ENCODE measurements around the gene CACNA2D3.

DNA sequence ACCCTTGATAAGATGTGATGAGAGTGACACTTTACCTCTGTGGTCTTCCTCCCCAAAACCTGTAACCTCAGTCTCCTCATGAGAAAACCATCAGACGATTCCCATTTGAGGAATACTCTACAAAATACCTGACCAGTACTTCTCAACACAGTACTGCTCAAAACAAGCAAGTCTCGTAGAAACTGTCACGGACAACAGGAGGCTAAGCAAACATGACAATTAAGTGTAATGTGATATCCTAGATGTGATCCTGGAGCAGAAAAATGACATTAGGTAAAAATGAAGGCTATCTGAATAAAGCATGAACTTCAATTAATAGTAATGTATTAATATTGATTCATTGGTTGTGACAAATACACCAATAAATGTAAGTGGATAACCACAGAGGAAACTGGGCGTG is 113.6 kb downstream of the CACNA2D3 start:
- no peak for TF ChIP-seq SMC3 (conservative IDR thresholded peaks at IDR 0.05; ENCODE audit: poor library complexity)
- TF ChIP-seq POLR2AphosphoS5 (IDR thresholded peaks at IDR 0.05), result no peak
- TF ChIP-seq, protein P1, sequence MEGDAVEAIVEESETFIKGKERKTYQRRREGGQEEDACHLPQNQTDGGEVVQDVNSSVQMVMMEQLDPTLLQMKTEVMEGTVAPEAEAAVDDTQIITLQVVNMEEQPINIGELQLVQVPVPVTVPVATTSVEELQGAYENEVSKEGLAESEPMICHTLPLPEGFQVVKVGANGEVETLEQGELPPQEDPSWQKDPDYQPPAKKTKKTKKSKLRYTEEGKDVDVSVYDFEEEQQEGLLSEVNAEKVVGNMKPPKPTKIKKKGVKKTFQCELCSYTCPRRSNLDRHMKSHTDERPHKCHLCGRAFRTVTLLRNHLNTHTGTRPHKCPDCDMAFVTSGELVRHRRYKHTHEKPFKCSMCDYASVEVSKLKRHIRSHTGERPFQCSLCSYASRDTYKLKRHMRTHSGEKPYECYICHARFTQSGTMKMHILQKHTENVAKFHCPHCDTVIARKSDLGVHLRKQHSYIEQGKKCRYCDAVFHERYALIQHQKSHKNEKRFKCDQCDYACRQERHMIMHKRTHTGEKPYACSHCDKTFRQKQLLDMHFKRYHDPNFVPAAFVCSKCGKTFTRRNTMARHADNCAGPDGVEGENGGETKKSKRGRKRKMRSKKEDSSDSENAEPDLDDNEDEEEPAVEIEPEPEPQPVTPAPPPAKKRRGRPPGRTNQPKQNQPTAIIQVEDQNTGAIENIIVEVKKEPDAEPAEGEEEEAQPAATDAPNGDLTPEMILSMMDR (IDR thresholded peaks at IDR 0.05; ENCODE audit: poor library complexity, severe bottlenecking), result no peak
- no peak for TF ChIP-seq EZH2 (IDR thresholded peaks at IDR 0.05; ENCODE audit: borderline replicate concordance, insufficient read depth, low read length, poor library complexity, severe bottlenecking)
- TF ChIP-seq RAD21 (conservative IDR thresholded peaks at IDR 0.05), result no peak
- no peak for TF ChIP-seq EP300 (conservative IDR thresholded peaks at IDR 0.05; ENCODE audit: poor library complexity, severe bottlenecking)
- TF ChIP-seq TAF1 (IDR thresholded peaks at IDR 0.05; ENCODE audit: low read depth), result no peak
- TF ChIP-seq MXI1 (conservative IDR thresholded peaks at IDR 0.05; ENCODE audit: poor library complexity, severe bottlenecking), result no peak

Data from neural cell (in vitro differentiated cells).